GM18519 (cell line): ENCODE measurements around the gene MYO15B.
"Not testable (repeated sequence)": the region's sequence is repeated elsewhere in the genome, so short reads cannot be mapped to it uniquely, and the experiment has no call there.

Source experiments
- ATAC-seq: cut with Tn5 transposase; IDR thresholded peaks from one replicate; pipeline ENCODE4 v1.9.1; 2021; ENCODE audit warnings: mild to moderate bottlenecking, moderate library complexity; ENCODE audit not compliant: unreplicated experiment, low FRiP score

MYO15B gene

DNA sequence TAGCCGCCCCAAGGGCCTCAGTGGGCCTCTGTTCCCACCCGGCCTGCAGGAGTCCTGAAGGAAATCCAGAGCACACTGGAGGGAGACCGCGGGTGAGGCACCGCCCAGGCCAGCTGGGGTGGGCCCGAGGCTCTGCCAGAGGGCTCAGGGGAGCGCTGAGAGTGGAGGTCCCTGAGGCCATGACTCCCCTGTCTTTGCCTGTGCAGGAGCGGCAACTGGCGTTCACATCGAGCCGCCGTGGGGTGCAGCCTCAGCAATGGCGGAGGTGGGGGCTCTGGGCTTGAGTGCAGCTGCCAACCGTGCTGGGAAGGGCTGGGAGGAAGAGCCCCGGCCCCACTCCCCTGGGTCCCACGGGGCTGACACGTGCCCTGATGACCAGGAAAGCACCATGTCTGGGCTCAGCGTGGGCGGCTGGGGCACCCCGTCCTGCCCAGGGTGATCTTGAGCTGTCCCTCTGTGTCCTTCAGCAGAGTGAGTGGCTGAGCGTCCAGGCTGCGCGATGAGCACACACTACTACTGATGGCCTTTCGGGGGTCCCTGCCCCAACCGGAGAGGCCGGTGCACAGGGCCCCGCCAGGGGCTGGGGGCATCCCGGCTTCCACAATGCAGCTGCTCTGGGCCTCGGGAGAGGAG lies 13.1 kb upstream of the MYO15B start:
- no peak for ATAC-seq

DNA sequence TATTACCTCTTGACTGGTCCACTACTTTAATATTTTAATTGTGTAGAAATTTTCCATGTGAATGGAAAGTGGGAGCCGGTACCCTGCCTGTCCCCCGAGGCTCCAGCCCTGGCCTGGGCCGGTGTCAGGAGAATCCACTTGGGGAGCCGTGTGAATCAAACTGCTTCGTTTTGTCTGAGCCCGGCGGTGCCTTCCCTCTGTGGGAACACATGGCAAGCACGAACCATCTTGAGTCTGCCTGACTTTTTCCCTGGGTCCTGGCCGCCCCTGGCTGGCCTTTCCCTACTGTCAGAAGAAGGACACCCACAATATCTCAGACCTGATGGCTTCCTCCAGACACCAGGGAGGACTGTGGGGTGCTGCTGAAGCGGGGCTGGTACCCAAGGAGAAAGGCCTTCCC lies 12.4 kb upstream of the MYO15B start:
- ATAC-seq, result no peak

DNA sequence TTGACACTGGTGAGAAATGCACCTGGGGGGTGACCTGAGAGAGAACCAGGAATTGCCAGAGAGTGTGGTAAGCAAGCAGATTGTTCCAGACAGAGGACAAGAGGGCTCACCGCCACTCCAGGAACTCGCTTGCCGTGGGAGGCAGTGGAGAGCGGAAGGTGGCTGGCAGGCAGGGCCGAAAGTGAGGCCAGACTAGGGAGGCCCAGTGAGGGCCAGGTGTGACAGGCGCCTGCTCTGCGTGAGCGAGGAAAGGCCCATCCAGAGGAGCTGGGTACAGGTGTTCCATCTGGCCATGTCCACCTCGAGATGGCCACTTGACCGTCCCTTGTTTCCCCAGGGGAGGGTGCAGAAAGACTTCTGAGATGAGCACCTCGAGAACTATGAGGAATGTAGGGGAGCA lies 11.9 kb upstream of the MYO15B start:
- no peak for ATAC-seq

DNA sequence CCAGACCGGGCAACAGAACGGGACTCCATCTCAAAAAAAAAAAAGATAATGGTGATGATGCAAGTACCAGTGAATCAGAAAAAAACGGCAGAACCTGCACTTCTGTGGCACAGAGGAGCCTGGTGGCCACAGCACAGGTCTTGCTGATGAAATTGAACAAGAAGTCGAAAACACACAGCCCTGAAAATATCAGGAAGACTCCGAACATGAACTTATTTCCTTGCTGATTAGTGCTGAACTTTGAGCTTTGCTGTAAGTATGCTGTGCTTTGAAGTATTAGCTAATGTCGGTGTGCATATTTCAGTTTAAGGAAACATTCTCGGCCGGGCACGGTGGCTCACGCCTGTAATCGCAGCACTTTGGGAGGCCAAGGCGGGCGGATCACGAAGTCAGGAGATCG lies 10.9 kb upstream of the MYO15B start:
- no peak for ATAC-seq

DNA sequence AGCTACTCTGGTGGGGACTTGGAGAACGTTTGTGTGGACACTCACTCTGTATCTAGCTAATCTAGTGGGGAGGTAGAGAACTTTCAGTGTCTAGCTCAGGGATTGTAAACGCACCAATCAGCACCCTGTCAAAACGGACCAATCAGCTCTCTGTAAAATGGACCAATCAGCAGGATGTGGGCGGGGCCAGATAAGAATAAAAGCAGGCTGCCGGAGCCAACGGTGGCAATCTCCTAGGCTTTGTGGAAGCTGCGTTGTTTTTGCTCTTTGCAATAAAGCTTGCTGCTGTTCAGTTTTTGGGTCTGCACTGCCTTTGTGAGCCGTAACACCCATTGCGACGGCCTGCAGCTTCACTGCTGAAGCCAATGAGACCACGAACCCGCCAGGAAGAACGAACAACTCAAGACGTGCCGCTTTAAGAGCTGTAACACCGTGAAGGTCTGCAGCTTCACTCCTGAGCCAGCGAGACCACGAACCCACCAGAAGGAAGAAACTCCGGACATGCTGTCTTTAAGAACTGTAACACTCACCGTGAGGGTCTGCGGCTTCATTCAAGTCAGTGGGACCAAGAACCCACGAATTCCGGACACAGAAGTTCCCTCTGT lies 6.4 kb upstream of the MYO15B start:
- ATAC-seq, result not testable (repeated sequence)

DNA sequence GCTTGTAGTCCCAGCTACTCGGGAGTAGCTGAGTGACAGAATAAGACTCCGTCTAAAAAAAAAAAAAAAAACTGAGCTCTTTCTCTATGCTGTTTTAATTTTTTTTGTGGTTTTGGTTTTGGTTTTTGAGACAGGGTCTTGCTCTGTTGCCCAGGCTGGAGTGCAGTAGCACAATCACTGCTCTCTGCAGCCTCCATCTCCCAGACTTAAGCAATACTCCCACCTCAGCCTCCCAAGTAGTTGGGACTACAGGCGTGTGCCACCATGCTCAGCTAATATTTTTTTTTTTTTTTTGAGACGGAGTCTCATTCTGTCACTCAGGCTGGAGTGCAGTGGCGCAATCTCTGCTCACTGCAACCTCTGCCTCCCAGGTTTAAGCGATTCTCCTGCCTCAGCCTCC lies 4.4 kb upstream of the MYO15B start:
- not testable (repeated sequence) for ATAC-seq

DNA sequence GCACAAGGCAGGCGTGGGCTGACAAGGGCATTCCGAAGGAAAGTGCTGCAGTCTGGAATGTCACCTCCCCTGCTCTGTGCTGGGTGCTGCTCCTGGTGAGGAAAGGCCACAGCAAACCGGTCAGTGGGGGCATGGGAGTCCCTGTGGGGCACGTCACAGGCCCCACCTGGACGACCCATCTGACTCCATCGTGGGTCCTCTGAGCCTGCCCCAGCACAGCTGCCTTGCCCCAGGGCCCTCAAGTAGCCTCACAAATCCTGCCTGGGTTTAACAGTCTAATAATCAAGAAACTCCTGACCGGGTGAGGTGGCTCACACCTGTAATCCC lies 2.8 kb upstream of the MYO15B start:
- no peak for ATAC-seq

DNA sequence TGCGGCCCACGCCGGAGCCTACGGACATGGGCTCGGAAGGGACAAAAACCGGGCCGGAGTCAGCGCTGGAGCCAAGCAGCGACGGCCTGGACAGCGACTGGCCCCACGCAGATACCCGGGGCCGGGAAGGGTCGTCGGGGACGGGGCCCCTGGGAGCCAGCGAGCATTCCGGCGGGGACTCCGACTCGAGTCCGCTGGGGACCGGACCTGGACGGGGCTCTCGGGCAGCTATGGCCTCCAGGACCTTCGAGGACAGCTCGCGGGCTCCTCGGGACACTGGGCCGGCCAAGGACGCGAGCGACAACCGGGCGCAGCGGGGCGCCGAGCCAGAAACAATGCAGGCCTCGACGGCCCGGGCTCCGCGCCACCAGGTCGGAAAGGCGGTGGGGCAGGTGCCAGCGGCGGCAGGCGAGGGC lies 1.0 kb downstream of the MYO15B start:
- ATAC-seq, result peak; percentile 17

DNA sequence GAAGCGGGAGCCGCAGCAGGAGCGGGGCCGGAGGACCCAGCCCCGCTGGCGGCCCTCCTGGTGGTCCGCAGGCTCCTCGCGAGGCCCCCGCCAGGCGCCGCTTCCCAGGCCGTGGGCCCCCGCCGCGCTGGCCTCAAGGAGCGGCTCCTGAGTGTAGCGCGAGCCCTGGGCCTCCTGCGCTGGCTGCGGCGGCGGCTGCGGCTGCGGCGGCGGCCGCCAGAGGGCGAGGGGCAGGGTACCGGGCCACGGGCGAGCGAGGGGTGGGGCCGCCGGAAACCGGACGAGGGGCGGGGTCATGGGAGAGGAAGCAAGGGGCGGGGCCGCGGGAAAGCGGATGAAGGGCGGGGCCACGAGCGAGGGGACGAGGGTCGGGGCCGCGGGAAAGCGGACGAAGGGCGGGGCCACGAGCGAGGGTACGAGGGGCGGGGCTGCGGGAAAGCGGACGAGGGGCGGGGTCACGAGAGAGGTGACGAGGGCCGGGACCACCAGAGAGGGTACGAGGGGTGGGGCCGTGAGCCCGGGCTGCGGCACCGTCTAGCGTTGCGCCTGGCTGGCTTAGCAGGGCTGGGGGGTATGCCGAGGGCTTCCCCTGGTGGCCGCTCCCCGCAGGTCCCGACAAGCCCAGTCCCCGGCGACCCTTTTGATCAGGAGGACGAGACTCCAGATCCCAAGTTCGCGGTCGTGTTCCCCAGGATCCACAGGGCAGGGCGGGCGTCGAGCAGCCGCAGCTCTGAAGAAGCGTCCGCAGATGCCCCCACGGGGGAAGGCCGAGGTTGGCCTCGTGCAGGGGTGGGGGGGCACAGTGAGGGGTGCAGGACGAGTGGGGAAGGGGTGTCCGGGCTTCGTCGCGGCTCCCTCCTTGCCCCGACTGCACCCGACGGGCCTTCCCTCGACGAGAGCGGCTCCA lies 1.7 kb downstream of the MYO15B start:
- ATAC-seq, result peak; percentile 58

DNA sequence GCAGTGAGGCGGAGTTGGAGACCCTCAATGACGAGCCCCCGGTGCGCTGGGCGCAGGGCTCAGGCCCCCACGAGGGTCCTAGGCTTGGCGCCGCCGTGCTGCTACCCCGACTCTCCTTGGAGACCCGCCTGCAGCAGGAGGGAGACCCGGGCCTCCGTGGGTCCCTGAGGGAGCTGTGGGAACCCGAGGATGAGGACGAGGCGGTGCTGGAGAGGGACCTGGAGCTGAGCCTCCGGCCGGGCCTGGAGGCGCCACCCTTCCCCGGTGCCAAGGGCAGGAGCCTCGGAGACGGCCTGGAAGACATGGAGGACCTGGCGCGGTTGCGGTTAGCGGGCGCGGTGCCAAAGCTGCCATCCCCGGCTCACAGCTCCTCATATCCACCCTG lies 2.3 kb downstream of the MYO15B start:
- ATAC-seq, result no peak

DNA sequence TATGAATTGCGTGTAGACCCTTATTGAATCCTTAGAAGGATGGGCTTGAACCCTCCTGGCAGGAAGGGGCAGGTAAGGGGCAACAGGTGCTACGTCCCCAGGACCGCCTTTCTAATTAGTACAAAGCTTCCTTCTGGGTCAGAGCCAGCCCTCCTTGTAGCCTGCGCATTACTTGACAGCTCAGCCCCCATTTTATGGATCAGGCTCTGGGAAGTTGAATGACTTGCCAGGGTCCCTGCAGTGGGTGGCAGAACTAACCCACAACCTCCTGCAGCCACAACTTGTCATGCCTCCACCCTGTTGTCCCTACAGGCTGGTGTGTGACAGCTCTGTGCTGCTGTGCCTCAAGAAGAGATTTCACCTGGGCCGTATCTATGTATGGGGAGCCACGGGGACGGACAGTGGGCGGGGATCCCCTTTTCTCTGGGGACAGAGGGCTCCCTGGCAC lies 2.7 kb downstream of the MYO15B start:
- ATAC-seq, result no peak

DNA sequence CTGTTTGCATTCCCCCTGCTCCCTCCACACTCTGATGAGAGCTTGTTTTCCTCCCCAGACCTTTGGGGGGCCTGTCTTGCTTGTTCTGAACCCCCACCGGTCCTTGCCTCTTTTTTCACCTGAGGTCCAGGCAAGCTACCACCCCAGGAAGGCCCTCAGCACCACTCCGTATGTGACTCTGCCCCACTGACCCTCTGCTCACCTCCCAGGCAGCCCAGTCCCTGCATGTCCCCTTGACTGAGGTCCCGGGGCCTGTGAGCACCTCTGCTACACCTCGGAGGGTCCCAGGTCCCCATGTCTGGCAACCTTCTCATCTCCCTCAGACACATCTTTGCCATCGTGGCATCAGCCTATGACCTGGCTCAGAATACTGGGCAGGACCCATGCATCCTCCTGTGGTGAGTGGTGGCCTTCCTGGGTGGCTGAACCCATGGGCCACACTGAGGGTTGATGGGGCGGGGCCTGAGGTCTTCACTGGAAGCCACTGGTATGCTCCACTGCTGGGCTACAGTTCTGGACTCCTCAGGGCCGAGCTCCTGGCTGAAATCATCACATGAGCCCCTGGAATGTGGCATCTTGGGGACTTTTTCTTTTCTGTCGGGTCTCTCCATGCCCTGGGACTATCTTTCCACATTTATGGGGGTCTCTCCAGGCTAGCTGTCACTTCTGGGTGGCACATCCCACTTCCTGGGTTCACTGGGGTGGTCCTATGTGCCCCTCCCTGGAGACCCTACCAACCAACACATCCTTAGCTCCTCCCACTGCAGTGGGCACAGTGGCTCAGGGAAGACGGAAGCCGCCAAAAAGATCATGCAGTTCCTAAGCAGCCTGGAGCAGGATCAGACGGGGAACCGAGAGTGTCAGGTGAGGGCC lies 3.5 kb downstream of the MYO15B start:
- ATAC-seq, result no peak

DNA sequence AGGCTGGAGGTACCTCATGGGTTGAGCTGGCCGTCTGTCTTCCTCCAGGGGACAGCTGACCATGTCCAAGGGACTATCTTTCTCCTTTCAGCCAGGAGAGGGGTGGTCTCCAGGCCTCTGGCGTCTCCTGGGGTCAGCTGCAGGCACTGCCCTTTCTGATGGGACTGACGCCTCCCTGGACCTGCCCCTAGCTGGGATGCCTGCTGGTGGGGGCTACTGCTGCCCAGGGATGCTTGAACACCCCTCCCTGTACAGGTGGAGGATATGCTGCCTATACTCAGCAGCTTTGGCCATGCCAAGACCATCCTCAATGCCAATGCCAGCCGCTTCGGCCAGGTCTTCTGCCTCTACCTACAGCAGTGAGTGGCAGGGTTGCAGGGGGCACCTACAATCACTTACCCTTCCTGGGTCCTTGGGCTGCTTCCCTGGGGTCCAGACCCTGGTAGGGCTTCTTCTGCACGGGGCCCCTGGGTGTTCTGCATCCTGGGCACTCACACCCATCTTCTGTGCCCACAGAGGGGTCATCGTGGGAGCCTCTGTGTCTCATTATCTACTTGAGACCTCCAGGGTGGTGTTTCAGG lies 4.2 kb downstream of the MYO15B start:
- no peak for ATAC-seq

DNA sequence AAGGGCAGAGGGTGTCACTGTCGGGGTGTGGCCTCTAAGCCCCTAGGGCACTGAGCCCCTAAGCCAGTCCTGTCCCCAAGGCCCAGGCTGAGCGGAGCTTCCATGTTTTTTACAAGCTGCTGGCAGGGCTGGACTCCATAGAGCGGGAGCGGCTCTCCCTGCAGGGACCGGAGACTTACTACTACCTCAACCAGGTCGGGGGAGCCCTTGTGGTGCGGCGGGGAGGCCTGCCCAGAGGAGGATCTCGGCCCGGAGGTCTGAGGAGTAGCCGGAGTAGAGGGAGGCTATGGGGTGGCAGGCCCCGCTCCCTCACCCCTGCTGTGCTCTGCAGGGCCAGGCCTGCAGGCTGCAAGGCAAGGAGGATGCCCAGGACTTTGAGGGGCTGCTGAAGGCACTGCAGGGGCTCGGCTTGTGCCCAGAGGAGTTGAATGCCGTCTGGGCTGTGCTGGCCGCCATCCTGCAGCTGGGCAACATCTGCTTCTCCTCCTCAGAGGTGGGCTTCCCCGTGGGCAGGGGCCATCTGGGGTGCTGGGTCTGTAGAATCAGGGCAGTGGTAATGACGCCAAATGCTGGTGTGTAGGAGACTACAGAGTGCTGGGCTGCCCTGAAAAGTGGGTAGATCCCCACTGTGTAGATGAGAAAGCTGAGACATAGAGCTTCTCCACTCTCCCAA lies 4.9 kb downstream of the MYO15B start:
- no peak for ATAC-seq

DNA sequence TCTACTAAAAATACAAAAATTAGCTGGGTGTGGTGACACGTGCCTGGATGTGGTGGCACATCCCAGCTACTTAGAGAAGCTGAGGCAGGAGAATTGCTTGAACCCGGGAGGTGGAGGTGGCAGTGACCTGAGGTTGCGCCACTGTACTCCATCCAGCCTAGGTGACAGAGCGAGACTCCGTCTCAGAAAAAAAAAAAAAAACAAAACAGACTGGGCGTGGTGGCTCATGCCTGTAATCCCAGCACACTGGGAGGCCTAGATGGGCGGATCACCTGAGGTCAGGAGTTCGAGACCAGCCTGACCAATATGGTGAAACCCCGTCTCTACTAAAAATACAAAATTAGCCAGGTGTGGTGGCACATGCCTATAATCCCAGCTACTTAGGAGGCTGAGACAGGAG lies 5.8 kb downstream of the MYO15B start:
- not testable (repeated sequence) for ATAC-seq

DNA sequence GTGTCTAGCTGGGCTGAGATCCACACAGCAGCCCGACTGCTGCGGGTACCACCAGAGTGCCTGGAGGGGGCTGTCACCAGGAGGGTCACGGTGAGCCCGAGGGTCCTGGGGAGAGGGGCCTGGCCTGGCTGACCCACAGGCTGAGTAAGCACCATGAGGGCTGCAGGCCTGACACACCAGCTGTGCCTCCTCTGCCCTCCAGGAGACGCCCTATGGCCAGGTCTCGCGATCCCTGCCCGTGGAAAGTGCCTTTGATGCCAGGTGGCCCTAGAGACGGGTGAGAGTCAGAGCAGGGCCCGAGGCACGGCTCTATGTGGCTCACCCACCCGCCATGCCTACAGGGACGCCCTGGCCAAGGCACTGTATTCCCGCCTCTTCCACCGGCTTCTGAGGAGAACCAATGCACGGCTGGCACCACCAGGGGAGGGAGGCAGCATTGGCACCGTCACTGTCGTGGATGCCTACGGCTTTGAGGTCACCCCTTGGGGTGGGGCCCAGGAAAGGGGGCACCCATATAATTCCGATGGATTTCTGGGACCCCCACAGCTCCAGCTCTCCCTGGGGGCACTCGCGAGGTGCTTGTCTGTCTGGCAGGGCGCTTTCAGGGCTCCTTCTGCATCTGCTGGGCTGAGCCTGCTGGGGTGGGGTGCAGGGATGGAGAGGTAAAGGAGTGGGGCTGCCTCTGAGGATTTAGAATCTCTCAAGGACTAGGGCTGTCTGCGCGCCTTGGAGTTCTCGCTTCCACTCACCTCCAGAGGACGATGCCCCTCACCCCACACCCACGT lies 7.1 kb downstream of the MYO15B start:
- ATAC-seq, result no peak

DNA sequence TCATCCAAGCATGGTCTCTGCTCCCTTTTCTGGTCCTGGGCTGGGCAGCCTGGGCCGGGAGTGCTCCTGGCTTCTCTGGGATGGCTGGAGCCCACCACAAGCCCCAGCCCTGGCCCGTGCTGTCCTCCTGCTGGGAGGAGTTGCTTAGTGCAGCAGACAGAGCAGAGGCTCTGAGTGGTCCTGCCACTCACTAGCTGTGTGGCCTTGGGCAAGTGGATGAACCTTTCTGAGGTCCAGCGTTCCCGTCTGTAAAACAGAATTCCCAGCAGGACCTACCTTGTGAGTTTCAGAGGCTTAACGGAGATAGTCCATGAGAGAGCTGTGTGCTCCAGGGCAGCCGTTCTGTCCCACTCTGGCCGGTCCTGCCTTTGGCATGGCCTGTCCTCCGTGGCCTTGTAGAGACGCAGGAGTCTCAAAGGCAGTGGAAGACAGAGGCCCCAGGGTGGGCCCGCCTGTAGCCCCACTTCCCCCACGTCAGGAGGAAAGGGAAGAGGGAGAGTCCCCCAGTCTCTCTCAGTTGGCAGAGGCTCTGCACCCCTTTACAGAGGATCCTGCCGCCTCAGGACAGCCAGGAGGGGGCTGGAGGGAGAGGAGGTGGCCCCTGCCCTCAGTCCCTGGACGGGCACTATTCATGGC lies 7.8 kb downstream of the MYO15B start:
- no peak for ATAC-seq

DNA sequence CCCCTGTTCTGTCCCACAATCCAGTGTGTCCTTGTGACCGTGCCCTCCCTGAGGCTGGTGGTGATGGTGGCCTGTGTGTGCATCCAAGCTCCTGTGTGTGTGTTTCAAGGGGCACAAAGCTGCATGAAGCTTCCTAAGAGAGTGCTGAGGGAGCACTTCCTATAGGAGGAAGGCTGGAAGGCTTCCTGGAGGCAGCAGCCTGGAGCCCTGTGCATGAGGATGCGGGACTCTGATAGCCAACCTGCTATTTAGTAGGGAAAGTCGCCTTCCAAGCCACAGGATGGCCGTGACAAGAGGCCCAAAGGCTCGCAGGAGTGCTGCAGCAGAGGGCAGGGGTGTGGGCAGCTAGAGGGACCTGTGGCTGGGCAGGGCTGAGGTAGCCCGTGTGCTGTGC lies 8.3 kb downstream of the MYO15B start:
- ATAC-seq, result no peak
